ENCODE results near the gene CRYBB3. TPM values are rescaled to one million over a fixed set of nuclear protein-coding genes. Genes with fewer than 3 reads are reported as not detected.
A peak's percentile ranks its signal among the peaks of the same experiment; 100 is the strongest.

Gene CRYBB3
- total and polyA plus RNA-seq, 2 of the 13 experiments (the other 11 are each of a cell fraction or from before 2014, with no cell fraction given), result 0.18 to 0.28 TPM

DNA sequence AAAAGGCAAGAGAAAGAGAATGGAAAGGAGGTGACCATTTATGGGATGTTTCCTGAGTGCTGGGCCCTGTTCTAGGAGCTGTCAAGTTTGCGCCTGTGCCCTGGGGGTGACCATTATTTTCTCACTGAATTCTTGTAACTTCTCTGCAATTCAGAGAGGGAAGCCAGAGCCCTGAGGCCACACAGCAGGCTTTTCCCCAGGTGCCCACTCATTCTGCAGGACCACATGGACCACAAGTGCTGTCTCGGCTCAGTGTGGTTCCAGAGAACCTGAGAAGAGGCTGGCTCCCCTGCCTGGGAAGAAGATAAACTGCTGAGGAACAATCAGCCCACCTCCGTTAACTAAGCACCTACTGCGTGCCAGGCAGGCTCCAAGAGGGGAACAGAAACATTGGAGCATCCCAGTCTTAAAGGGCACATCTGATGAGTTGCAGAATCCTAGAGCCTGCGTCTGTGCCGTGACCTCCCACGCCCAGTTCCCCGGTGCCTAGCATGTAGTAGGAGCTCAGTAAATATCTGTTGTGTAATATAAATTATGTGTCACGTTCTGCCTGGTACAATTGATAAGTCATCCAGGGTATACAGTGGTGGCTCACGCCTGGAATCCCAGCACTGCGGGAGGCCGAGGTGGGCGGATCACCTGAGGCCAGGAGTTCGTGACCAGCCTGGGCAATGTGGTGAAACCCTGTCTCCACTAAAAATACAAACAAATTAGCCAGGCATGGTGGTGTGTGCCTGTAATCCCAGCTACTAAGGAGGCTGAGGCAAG, 31.6 kb upstream of the CRYBB3 start:
- Histone ChIP-seq H3K27ac (ENCODE audit: extremely low read length, insufficient read depth, low read length) (peak overlapping the region; percentile 92), H3K4me1 (ENCODE audit: insufficient read depth, low read length) (peaks cover 65% of the 10 kb centered on the region), H3K79me2 (ENCODE audit: insufficient read depth, low read length) (peaks cover 5% of the 10 kb centered on the region), H3K4me3 (replicated peaks in 1 of 3; ENCODE audit: insufficient read depth in 1 of 3, low read depth in 2 of 3, low read length in 3 of 3) (no peak overlapping the region), H4K20me1 (ENCODE audit: insufficient read depth, low read length) (peaks cover 5% of the 10 kb centered on the region; the same call in 1 of the 2 replicates), H3K4me2 (ENCODE audit: low read depth, low read length) (no peak overlapping the region), H3K9ac (ENCODE audit: insufficient read depth, low read depth, low read length) (no peak overlapping the region), H3K27me3 (ENCODE audit: control insufficient read depth in 1 of 2, insufficient read depth in 2 of 2, low read length in 2 of 2) (no peaks in the 10 kb centered on the region), H3K36me3 (replicated peaks in 1 of 2; ENCODE audit: control insufficient read depth in 1 of 2, insufficient read depth in 2 of 2, low read length in 2 of 2) (peaks cover 3 to 11% of the 10 kb centered on the region in 2 experiments; a peak in 3 of 5 replicates), H2AFZ (ENCODE audit: low read length) (no peak overlapping the region), H3K9me3 (ENCODE audit: low read length) (no peaks in the 10 kb centered on the region)
- intact Hi-C loops (cut with micrococcal nuclease; ENCODE audit: unreplicated experiment) (no loop called here), in situ Hi-C loops (cut with HindIII; ENCODE audit: extremely low pct_ligation_motif_present, low pct_unique_long_range_greater_than_20kb) (no loop called here)
- ChIA-PET POLR2A (interaction anchor here (1.9 kb wide), 1 partner anchor 57 kb away, joined by 14 read pairs; no protein-coding TSS in a partner anchor), CTCF (ENCODE audit: low intra/inter-chr PET ratio, low total read pairs) (no interaction called here)
- WGBS (ENCODE audit: low lambda C conversion rate), result 79% methylated on average over 13 of the region's 14 CpGs
- ATAC-seq (no peak), DNase-seq (ENCODE audit: low spot score) (peak; percentile 27), FAIRE-seq (no peak)
- TF ChIP-seq ZMAT5 (CRISPR knock-in tag; IDR thresholded peaks at IDR 0.05; ENCODE audit: borderline replicate concordance, low read depth) (no peak), BRCA1 (CRISPR knock-in tag; IDR thresholded peaks at IDR 0.05) (no peak), ZNF205 (CRISPR knock-in tag; IDR thresholded peaks at IDR 0.05) (peak; percentile 92), TSC22D2 (CRISPR knock-in tag; IDR thresholded peaks at IDR 0.05; ENCODE audit: borderline replicate concordance) (no peak), ZNF768 (CRISPR knock-in tag; IDR thresholded peaks at IDR 0.05) (peak; percentile 90), ZSCAN9 (CRISPR knock-in tag; IDR thresholded peaks at IDR 0.05; ENCODE audit: borderline replicate concordance) (no peak), TRIM24 (CRISPR knock-in tag; IDR thresholded peaks at IDR 0.05) (no peak), ZKSCAN1 (IDR thresholded peaks at IDR 0.05; ENCODE audit: low read length) (peak; percentile 80), HHEX (CRISPR knock-in tag; IDR thresholded peaks at IDR 0.05) (no peak), TCF7L2 (IDR thresholded peaks at IDR 0.05; ENCODE audit: low read depth, low read length) (no peak)
- BruUV-seq (replicated peaks), result no TSS peak

Data from HepG2 (cell line).